Osteoblast (primary cell): ENCODE data around the gene PRKAR2B. TPM values are rescaled to one million over a fixed set of nuclear protein-coding genes. Genes with fewer than 3 reads are reported as not detected.

Experiments used
- DNase-seq: peaks from one replicate; pipeline ENCODE4 v3.0.0; 2011; ENCODE audit warnings: low spot score, mixed read lengths; ENCODE audit not compliant: insufficient read length; ENCODE audit errors: missing footprints
- H2AFZ ChIP-seq: 2 replicates; pipeline ENCODE4 v1.6.0; 2011; ENCODE audit warnings: mild to moderate bottlenecking, low read length
- H3K27ac ChIP-seq: 2 replicates; pipeline ENCODE4 v1.5.1; 2011; ENCODE audit warnings: mild to moderate bottlenecking, low read depth, low read length, moderate library complexity
- H3K27me3 ChIP-seq: 2 replicates; pipeline ENCODE4 v1.6.0; 2012; ENCODE audit warnings: mild to moderate bottlenecking, control low read depth, inconsistent platforms, low read length, moderate library complexity; ENCODE audit not compliant: insufficient read depth
- H3K36me3 ChIP-seq: 2 replicates; pipeline ENCODE4 v1.5.1; 2011; ENCODE audit warnings: mild to moderate bottlenecking, low read length, control low read depth, moderate library complexity; ENCODE audit not compliant: insufficient read depth
- H3K4me1 ChIP-seq: 2 replicates; pipeline ENCODE4 v1.5.1; 2011; ENCODE audit warnings: mild to moderate bottlenecking, low read length, control low read depth, moderate library complexity; ENCODE audit not compliant: insufficient read depth
- H3K4me2 ChIP-seq: 2 replicates; pipeline ENCODE4 v1.6.0; 2011; ENCODE audit warnings: mild to moderate bottlenecking, low read length; ENCODE audit not compliant: insufficient read depth
- H3K4me3 ChIP-seq: fragments of 200-600 bp; sonication (generic); 3 replicates; pipeline ENCODE4 v1.5.1; 2012; ENCODE audit warnings: mild to moderate bottlenecking, low read length, inconsistent platforms; ENCODE audit not compliant: insufficient read depth
- H3K79me2 ChIP-seq: 2 replicates; pipeline ENCODE4 v1.6.0; 2012; ENCODE audit warnings: mild to moderate bottlenecking, low read length, control low read depth, inconsistent platforms; ENCODE audit not compliant: insufficient read depth
- H3K9me3 ChIP-seq: 2 replicates; pipeline ENCODE4 v1.5.1; 2011; ENCODE audit warnings: low read depth, low read length, control low read depth
- H4K20me1 ChIP-seq: 2 replicates; pipeline ENCODE4 v1.6.0; 2012; ENCODE audit warnings: mild to moderate bottlenecking, low read length, control low read depth; ENCODE audit not compliant: insufficient read depth
- CTCF ChIP-seq: IDR thresholded peaks from 2 replicates; pipeline ENCODE4 v1.5.1; 2011; ENCODE audit warnings: mild to moderate bottlenecking, low read depth, low read length, moderate library complexity; ENCODE audit errors: extremely low read depth
- total RNA-seq: library from RNA; depleted of rRNA; stranded (reverse); fragments of >200 nt; gene quantifications from 2 replicates; pipeline ENCODE4 v1.2.3, GENCODE V29; 2012

The PRKAR2B gene
- total RNA-seq, 1 donor: 2.5 TPM

GRCh38 chr7:107171496-107171895, 127.0 kb downstream of the PRKAR2B start:
- H3K27me3 ChIP-seq: no peaks in the 10 kb centered on the region
- H3K4me2 ChIP-seq: no peak overlapping the region
- peaks cover 16% of the 10 kb centered on the region for H3K4me1 ChIP-seq
- no peak overlapping the region for H2AFZ ChIP-seq
- no peaks in the 10 kb centered on the region for H3K9me3 ChIP-seq
- no peak overlapping the region for H3K4me3 ChIP-seq
- H3K36me3 ChIP-seq: no peaks in the 10 kb centered on the region
- peaks cover 43% of the 10 kb centered on the region for H4K20me1 ChIP-seq
- H3K27ac ChIP-seq: no peak overlapping the region
- no peak for TF ChIP-seq CTCF
- H3K79me2 ChIP-seq: peaks cover 62% of the 10 kb centered on the region
- no peak for DNase-seq

GRCh38 chr7:107172276-107173032, 127.9 kb downstream of the PRKAR2B start:
- H3K4me1 ChIP-seq: peaks cover 15% of the 10 kb centered on the region
- no peak for TF ChIP-seq CTCF
- no peak overlapping the region for H3K27ac ChIP-seq
- peaks cover 72% of the 10 kb centered on the region for H3K79me2 ChIP-seq
- H2AFZ ChIP-seq: no peak overlapping the region
- no peaks in the 10 kb centered on the region for H3K27me3 ChIP-seq
- peaks cover 50% of the 10 kb centered on the region for H4K20me1 ChIP-seq
- no peak overlapping the region for H3K4me3 ChIP-seq
- H3K4me2 ChIP-seq: peak overlapping the region; percentile 35
- H3K9me3 ChIP-seq: no peaks in the 10 kb centered on the region
- no peak for DNase-seq
- no peaks in the 10 kb centered on the region for H3K36me3 ChIP-seq

DNA sequence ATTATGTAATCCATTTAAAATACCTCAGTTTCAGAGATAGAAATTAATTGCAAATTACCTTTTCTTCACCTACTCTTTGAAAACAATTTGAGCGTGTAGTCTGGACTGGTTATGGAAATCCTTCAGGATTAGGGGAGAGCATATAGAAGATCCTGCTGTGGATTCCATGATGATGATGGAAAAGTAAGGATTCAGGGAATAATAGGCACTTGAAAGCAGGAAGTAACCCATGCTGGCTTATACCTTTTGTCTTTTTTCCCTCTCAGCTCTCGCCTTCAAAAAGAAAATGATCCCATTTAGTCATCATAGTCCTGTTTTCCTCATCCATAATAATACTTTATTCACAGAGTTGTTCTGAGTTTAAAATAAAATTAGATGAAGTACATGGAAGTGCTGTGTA, 128.7 kb downstream of the PRKAR2B start:
- Histone ChIP-seq H2AFZ (no peak overlapping the region), H3K4me2 (no peak overlapping the region), H4K20me1 (peaks cover 54% of the 10 kb centered on the region), H3K36me3 (no peaks in the 10 kb centered on the region), H3K9me3 (no peaks in the 10 kb centered on the region), H3K4me1 (peaks cover 11% of the 10 kb centered on the region), H3K27ac (no peak overlapping the region), H3K27me3 (no peaks in the 10 kb centered on the region), H3K4me3 (no peak overlapping the region), H3K79me2 (peaks cover 79% of the 10 kb centered on the region)
- DNase-seq: no peak
- no peak for TF ChIP-seq CTCF

DNA sequence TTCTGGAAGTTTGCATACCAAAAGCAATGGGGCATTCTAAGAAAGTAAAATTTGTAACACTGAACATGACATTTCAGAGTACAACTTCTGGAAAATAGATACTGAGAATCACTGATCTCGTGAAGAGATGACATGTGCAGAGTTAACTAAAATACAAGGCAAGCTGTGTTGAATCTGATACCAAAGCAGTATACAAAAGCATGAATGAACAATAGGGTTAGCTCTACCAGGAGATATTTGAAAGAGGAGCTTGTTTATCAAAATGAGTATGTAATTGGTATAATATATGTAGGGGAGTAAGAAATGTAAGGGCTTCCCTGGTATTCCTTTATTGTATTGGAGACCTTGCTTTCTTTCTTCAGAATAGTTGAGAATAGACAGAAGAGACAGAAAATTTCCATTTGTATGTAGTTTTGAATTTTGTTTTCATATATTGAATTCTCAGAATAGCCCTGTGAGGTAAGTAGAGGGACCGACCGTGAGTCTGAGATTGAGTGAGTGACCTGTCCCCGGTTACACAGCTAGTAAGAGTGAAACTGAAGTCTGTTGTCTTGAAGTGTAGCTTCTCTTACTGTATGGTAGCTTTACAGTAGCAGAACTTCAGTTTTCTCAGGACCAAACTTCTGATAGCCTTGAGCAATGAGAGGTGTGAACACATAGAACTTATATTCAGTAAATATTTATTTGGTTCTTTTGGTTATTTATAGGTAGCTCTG, 129.3 kb downstream of the PRKAR2B start:
- peaks cover 82% of the 10 kb centered on the region for H3K79me2 ChIP-seq
- peaks cover 10% of the 10 kb centered on the region for H3K4me1 ChIP-seq
- H3K4me2 ChIP-seq: no peak overlapping the region
- H2AFZ ChIP-seq: no peak overlapping the region
- no peaks in the 10 kb centered on the region for H3K36me3 ChIP-seq
- no peak overlapping the region for H3K4me3 ChIP-seq
- peak; percentile 3 for DNase-seq
- no peaks in the 10 kb centered on the region for H3K27me3 ChIP-seq
- no peak overlapping the region for H3K27ac ChIP-seq
- no peak for TF ChIP-seq CTCF
- no peaks in the 10 kb centered on the region for H3K9me3 ChIP-seq
- peaks cover 56% of the 10 kb centered on the region for H4K20me1 ChIP-seq
